ENCODE results near the gene PDLIM1.

DNA sequence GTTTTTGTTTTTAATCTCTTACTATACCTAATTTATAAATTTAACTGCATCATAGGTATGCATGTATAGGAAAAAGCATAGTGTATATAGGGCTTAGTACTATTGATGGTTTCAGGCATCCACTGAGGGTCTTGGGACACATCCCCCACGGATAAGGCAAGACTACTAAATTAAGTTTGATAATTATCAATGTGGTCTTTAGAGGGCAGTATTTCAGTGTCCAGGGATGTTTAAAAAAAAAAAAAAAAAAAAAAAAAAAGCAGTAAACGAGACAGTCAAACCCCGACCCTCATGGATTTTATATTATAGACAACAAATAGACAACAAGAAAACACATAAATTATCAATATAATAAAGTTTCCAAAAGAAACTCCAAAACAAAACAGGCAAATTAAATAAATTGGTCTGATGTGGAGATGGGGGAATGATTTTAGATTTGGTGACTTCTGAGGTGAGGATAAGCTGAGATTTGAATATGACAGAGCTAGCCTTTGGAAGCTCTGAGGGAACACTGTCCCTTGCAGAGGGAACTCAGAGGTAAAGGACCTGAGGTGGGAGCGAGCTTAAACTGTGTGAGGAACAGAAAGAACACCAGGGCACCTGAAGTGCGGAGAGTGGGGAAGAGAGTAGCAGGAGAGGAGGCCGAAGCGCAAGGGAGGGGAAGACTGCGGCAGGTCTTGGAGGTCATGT, 82.0 kb downstream of the PDLIM1 start:
- TF ChIP-seq, protein P1, sequence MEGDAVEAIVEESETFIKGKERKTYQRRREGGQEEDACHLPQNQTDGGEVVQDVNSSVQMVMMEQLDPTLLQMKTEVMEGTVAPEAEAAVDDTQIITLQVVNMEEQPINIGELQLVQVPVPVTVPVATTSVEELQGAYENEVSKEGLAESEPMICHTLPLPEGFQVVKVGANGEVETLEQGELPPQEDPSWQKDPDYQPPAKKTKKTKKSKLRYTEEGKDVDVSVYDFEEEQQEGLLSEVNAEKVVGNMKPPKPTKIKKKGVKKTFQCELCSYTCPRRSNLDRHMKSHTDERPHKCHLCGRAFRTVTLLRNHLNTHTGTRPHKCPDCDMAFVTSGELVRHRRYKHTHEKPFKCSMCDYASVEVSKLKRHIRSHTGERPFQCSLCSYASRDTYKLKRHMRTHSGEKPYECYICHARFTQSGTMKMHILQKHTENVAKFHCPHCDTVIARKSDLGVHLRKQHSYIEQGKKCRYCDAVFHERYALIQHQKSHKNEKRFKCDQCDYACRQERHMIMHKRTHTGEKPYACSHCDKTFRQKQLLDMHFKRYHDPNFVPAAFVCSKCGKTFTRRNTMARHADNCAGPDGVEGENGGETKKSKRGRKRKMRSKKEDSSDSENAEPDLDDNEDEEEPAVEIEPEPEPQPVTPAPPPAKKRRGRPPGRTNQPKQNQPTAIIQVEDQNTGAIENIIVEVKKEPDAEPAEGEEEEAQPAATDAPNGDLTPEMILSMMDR (IDR thresholded peaks at IDR 0.05; ENCODE audit: low read length): peak; percentile 26; the same call in 1 of the 2 replicates
- TF ChIP-seq EZH2phosphoT487 (IDR thresholded peaks at IDR 0.05; ENCODE audit: low read length) (no peak), EZH2 (optimal IDR thresholded peaks at IDR 0.05; ENCODE audit: low read depth, low read length) (no peak)
